Peyer's patch (tissue), 4 donors: ENCODE measurements around the gene MIER2.

Experiments
- POLR2A ChIP-seq, 2 donors: fragments of 450-650 bp; IDR thresholded peaks; one replicate each; pipeline ENCODE4 v1.5.1; 2017; ENCODE audit warnings: antibody characterized with exemption in 2 of 2, mild to moderate bottlenecking in 2 of 2, moderate library complexity in 2 of 2
- TF ChIP-seq, protein P1 (sequence below), 6 experiments: fragments of 450-650 bp in 4 of 6; fragments of 200-600 bp in 2 of 6; sonication (generic) in 1 of 6; IDR thresholded peaks; one replicate each; pipeline ENCODE4 v1.5.1; 2017 to 2019; ENCODE audit warnings: antibody characterized with exemption in 6 of 6, mild to moderate bottlenecking in 3 of 6, moderate library complexity in 1 of 6

DNA sequence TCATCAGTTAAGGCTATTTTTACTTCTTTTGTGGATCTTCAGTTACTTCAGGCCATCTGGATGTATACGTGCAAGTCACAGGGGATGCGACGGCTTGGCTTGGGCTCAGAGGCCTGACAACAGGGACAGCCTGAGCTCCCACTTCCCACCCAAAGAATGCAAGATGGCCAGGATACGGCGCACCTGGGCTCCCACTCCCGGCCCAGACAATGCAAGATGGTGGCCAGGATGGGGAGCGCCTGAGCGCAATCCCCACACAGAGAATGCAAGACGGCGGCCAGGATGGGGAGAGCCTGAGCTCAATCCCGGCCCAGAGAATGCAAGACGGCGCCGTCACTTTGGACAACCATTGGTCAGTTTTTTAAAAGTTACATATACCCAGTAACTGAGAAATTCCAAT, 25.3 kb upstream of the MIER2 start:
- TF ChIP-seq, protein P1, sequence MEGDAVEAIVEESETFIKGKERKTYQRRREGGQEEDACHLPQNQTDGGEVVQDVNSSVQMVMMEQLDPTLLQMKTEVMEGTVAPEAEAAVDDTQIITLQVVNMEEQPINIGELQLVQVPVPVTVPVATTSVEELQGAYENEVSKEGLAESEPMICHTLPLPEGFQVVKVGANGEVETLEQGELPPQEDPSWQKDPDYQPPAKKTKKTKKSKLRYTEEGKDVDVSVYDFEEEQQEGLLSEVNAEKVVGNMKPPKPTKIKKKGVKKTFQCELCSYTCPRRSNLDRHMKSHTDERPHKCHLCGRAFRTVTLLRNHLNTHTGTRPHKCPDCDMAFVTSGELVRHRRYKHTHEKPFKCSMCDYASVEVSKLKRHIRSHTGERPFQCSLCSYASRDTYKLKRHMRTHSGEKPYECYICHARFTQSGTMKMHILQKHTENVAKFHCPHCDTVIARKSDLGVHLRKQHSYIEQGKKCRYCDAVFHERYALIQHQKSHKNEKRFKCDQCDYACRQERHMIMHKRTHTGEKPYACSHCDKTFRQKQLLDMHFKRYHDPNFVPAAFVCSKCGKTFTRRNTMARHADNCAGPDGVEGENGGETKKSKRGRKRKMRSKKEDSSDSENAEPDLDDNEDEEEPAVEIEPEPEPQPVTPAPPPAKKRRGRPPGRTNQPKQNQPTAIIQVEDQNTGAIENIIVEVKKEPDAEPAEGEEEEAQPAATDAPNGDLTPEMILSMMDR (IDR thresholded peaks at IDR 0.05): no peak
- no peak for TF ChIP-seq POLR2A (IDR thresholded peaks at IDR 0.05)
